Neural cell (in vitro differentiated cells): ENCODE data around the gene PTOV1. TPM values are rescaled to one million over a fixed set of nuclear protein-coding genes. Genes with fewer than 3 reads are reported as not detected.

Source experiments
- H2AFZ ChIP-seq: fragments of 200-600, 300-800 bp; sonication (generic), shearing (Covaris generic); 2 replicates; pipeline ENCODE4 v1.6.0; 2014; ENCODE audit warnings: low read depth, mild to moderate bottlenecking, antibody characterized with exemption, low read length, moderate library complexity
- H3F3A ChIP-seq: fragments of 200-600 bp; shearing (Covaris generic); 2 replicates; pipeline ENCODE4 v1.6.1; 2016; ENCODE audit warnings: mild to moderate bottlenecking, moderate library complexity, mixed read lengths, antibody characterized with exemption, low read length; ENCODE audit not compliant: insufficient read depth, poor library complexity, severe bottlenecking
- H3K27ac ChIP-seq: fragments of 200-600, 300-800 bp; sonication (generic), shearing (Covaris generic); 2 replicates; pipeline ENCODE4 v1.5.1; 2014; ENCODE audit warnings: mild to moderate bottlenecking, low read length, moderate library complexity
- H3K27me3 ChIP-seq: fragments of 300-800, 200-600 bp; sonication (generic), shearing (Covaris generic); 2 replicates; pipeline ENCODE4 v1.6.0; 2014; ENCODE audit warnings: mild to moderate bottlenecking, low read depth, low read length, moderate library complexity; ENCODE audit not compliant: insufficient read depth
- H3K36me3 ChIP-seq: fragments of 300-800, 200-600 bp; sonication (generic), shearing (Covaris generic); 2 replicates; pipeline ENCODE4 v1.5.1; 2014; ENCODE audit warnings: mild to moderate bottlenecking, antibody characterized with exemption, low read length, moderate library complexity; ENCODE audit not compliant: insufficient read depth
- H3K4me2 ChIP-seq: fragments of 300-800, 200-600 bp; sonication (generic), shearing (Covaris generic); 2 replicates; pipeline ENCODE4 v1.6.0; 2014; ENCODE audit warnings: mild to moderate bottlenecking, low read length
- H3K4me3 ChIP-seq: fragments of 300-800, 200-600 bp; sonication (generic), shearing (Covaris generic); 2 replicates; pipeline ENCODE4 v1.5.1; 2014; ENCODE audit warnings: mild to moderate bottlenecking, low read length, moderate library complexity
- H3K79me2 ChIP-seq: fragments of 200-600 bp; shearing (Covaris generic); replicated peaks from 2 replicates; pipeline ENCODE4 v1.6.0; 2014; ENCODE audit warnings: mild to moderate bottlenecking, low read length, moderate library complexity; ENCODE audit not compliant: insufficient read depth
- H3K9ac ChIP-seq: fragments of 300-800, 200-600 bp; sonication (generic), shearing (Covaris generic); 2 replicates; pipeline ENCODE4 v1.6.1; 2016; ENCODE audit warnings: mild to moderate bottlenecking, low read length, mixed read lengths
- H3K9me2 ChIP-seq: fragments of 200-600 bp; shearing (Covaris generic); 2 replicates; pipeline ENCODE4 v1.6.1; 2016; ENCODE audit warnings: mild to moderate bottlenecking, low read length, mixed read lengths; ENCODE audit not compliant: insufficient read depth
- H3K9me3 ChIP-seq: fragments of 200-600, 300-800 bp; sonication (generic), shearing (Covaris generic); 2 replicates; pipeline ENCODE4 v1.6.1; 2016; ENCODE audit warnings: mild to moderate bottlenecking, mixed run types, low read length, moderate library complexity, mixed read lengths
- H4K20me1 ChIP-seq: fragments of 200-600 bp; shearing (Covaris generic); 2 replicates; pipeline ENCODE4 v1.6.1; 2016; ENCODE audit warnings: mild to moderate bottlenecking, mixed run types; ENCODE audit not compliant: insufficient read depth
- EP300 ChIP-seq: fragments of 450-650 bp; conservative IDR thresholded peaks from 2 replicates; pipeline ENCODE4 v1.6.1; 2014; ENCODE audit warnings: antibody characterized with exemption, mild to moderate bottlenecking, moderate library complexity; ENCODE audit not compliant: poor library complexity, severe bottlenecking
- EZH2 ChIP-seq: fragments of 200-600, 300-800 bp; shearing (Covaris generic), sonication (generic); IDR thresholded peaks from 2 replicates; pipeline ENCODE4 v1.6.1; 2014; ENCODE audit warnings: antibody characterized with exemption, low read length, borderline replicate concordance, mild to moderate bottlenecking; ENCODE audit not compliant: insufficient read depth, poor library complexity, severe bottlenecking
- MXI1 ChIP-seq: fragments of 450-650 bp; conservative IDR thresholded peaks from 2 replicates; pipeline ENCODE4 v1.6.1; 2014; ENCODE audit warnings: antibody characterized with exemption, mild to moderate bottlenecking; ENCODE audit not compliant: poor library complexity, severe bottlenecking
- POLR2AphosphoS5 ChIP-seq: IDR thresholded peaks from 2 replicates; pipeline ENCODE4 v1.6.1; 2012
- RAD21 ChIP-seq: fragments of 450-650 bp; conservative IDR thresholded peaks from 2 replicates; pipeline ENCODE4 v1.6.1; 2014; ENCODE audit warnings: antibody characterized with exemption, mild to moderate bottlenecking, moderate library complexity
- SMC3 ChIP-seq: fragments of 450-650 bp; conservative IDR thresholded peaks from 2 replicates; pipeline ENCODE4 v1.6.1; 2014; ENCODE audit warnings: antibody characterized with exemption, mild to moderate bottlenecking, moderate library complexity; ENCODE audit not compliant: poor library complexity
- TAF1 ChIP-seq: IDR thresholded peaks from 2 replicates; pipeline ENCODE4 v1.6.1; 2012; ENCODE audit warnings: low read depth
- polyA plus RNA-seq: library from polyadenylated mRNA; depleted of rRNA; stranded (reverse); fragments of >200 nt; gene quantifications from 2 replicates; pipeline ENCODE4 v1.2.3, GENCODE V29; 2014
- TF ChIP-seq, protein P1 (sequence below): fragments of 450-650 bp; IDR thresholded peaks from 2 replicates; pipeline ENCODE4 v1.5.1; 2014; ENCODE audit warnings: antibody characterized with exemption, mild to moderate bottlenecking, moderate library complexity; ENCODE audit not compliant: poor library complexity, severe bottlenecking
- TF ChIP-seq, protein P2 (sequence below): IDR thresholded peaks from 2 replicates; pipeline ENCODE4 v1.6.1; 2012; ENCODE audit warnings: borderline replicate concordance

The PTOV1 gene
- polyA plus RNA-seq, 1 donor from 2014 or later: 199 TPM

DNA sequence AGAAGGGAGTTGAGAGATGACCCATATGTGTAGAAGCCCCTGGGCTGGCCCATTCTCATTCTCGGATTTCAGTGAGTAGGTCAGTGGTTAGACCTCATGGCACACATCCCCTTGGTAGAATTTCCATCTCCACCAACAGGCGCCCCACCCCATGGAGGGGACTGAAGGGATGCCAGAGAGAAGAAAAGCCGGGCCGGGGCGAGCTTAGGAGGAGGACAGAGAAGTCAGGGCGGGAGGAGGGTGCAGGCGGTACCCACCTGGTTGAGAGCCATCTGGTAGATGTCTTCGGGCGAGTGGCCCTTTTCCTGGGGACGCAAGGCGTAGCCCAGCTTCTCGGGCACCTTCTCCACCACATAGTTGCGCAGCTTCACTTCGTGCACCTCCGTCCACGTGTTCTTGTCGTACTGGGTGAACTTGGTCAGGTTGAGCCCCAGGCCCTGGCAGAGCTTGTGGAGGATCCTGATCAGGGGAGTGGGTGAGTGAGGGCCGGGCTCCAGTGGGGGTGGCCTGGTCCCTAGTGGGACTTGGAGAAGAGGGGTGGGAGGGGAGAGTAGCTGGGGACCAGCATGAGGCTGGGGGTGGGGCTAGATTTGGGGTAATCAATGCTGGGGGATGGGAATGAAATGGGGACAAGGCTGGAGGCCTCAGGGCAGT, 43.2 kb downstream of the PTOV1 start:
- no peaks in the 10 kb centered on the region for H3K79me2 ChIP-seq
- no peak overlapping the region for H3K27ac ChIP-seq
- H3F3A ChIP-seq: no peaks in the 10 kb centered on the region
- H3K9me2 ChIP-seq: no peaks in the 10 kb centered on the region
- TF ChIP-seq SMC3: no peak
- TF ChIP-seq, protein P1, sequence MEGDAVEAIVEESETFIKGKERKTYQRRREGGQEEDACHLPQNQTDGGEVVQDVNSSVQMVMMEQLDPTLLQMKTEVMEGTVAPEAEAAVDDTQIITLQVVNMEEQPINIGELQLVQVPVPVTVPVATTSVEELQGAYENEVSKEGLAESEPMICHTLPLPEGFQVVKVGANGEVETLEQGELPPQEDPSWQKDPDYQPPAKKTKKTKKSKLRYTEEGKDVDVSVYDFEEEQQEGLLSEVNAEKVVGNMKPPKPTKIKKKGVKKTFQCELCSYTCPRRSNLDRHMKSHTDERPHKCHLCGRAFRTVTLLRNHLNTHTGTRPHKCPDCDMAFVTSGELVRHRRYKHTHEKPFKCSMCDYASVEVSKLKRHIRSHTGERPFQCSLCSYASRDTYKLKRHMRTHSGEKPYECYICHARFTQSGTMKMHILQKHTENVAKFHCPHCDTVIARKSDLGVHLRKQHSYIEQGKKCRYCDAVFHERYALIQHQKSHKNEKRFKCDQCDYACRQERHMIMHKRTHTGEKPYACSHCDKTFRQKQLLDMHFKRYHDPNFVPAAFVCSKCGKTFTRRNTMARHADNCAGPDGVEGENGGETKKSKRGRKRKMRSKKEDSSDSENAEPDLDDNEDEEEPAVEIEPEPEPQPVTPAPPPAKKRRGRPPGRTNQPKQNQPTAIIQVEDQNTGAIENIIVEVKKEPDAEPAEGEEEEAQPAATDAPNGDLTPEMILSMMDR: no peak
- no peak for TF ChIP-seq MXI1
- TF ChIP-seq, protein P2, sequence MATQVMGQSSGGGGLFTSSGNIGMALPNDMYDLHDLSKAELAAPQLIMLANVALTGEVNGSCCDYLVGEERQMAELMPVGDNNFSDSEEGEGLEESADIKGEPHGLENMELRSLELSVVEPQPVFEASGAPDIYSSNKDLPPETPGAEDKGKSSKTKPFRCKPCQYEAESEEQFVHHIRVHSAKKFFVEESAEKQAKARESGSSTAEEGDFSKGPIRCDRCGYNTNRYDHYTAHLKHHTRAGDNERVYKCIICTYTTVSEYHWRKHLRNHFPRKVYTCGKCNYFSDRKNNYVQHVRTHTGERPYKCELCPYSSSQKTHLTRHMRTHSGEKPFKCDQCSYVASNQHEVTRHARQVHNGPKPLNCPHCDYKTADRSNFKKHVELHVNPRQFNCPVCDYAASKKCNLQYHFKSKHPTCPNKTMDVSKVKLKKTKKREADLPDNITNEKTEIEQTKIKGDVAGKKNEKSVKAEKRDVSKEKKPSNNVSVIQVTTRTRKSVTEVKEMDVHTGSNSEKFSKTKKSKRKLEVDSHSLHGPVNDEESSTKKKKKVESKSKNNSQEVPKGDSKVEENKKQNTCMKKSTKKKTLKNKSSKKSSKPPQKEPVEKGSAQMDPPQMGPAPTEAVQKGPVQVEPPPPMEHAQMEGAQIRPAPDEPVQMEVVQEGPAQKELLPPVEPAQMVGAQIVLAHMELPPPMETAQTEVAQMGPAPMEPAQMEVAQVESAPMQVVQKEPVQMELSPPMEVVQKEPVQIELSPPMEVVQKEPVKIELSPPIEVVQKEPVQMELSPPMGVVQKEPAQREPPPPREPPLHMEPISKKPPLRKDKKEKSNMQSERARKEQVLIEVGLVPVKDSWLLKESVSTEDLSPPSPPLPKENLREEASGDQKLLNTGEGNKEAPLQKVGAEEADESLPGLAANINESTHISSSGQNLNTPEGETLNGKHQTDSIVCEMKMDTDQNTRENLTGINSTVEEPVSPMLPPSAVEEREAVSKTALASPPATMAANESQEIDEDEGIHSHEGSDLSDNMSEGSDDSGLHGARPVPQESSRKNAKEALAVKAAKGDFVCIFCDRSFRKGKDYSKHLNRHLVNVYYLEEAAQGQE: no peak
- no peak for TF ChIP-seq RAD21
- no peak for TF ChIP-seq TAF1
- no peak for TF ChIP-seq POLR2AphosphoS5
- TF ChIP-seq EP300: no peak
- TF ChIP-seq EZH2: no peak
- no peaks in the 10 kb centered on the region for H4K20me1 ChIP-seq
- H3K4me2 ChIP-seq: no peak overlapping the region
- no peaks in the 10 kb centered on the region for H3K9me3 ChIP-seq
- H3K9ac ChIP-seq: no peak overlapping the region
- peaks cover 8% of the 10 kb centered on the region for H3K27me3 ChIP-seq
- no peak overlapping the region for H2AFZ ChIP-seq
- H3K36me3 ChIP-seq: no peaks in the 10 kb centered on the region
- no peak overlapping the region for H3K4me3 ChIP-seq

DNA sequence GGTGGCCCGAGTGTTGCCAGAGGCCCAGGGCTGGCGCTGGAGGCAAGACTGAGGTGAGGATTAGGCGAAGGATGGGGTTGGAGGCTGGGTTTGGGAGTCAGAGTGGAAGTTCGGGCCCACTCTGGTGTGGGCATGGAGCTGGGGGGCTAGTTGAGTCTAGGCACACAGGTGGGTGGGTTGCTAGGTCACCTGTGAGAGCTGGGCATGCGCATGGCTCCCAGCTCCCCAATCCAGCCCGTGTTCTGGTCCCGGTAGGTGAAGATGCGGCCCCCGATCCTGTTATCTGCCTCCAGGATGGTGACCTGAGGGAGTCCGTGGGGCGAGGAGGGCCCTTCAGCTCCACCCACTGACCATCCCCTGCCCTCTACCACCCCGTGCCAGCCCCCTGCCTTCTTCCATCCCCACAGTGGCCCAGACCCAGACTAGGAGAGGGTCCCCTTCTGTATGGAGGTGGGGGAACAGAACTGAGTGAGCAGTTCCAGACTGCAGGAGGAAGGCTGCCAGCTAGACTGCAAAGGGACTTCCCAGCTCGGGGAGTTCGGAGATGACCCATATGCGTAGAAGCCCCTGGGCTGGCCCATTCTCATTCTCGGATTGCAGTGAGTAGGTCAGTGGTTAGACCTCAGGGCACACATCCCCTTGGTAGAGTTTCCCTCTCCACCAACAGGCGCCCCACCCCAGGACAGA, 44.1 kb downstream of the PTOV1 start:
- Histone ChIP-seq H2AFZ (no peak overlapping the region), H3K9me3 (no peaks in the 10 kb centered on the region), H3K27me3 (peaks cover 6% of the 10 kb centered on the region), H3F3A (no peaks in the 10 kb centered on the region), H3K27ac (no peak overlapping the region), H3K9me2 (no peaks in the 10 kb centered on the region), H3K9ac (no peak overlapping the region), H3K36me3 (no peaks in the 10 kb centered on the region), H4K20me1 (no peaks in the 10 kb centered on the region), H3K79me2 (no peaks in the 10 kb centered on the region), H3K4me2 (no peak overlapping the region), H3K4me3 (no peak overlapping the region)
- TF ChIP-seq RAD21: no peak
- no peak for TF ChIP-seq EP300
- TF ChIP-seq MXI1: no peak
- TF ChIP-seq, protein P1: no peak
- TF ChIP-seq SMC3: no peak
- TF ChIP-seq TAF1: no peak
- no peak for TF ChIP-seq POLR2AphosphoS5
- no peak for TF ChIP-seq EZH2
